Right ventricle myocardium inferior (tissue), 1 donor: ENCODE measurements around the gene CPOX. TPM values are rescaled to one million over a fixed set of nuclear protein-coding genes. Genes with fewer than 3 reads are reported as not detected.
"Not testable (repeated sequence)": the region's sequence is repeated elsewhere in the genome, so short reads cannot be mapped to it uniquely, and the experiment has no call there.

ENCODE experiments used
- ATAC-seq: fragments of 200-7000 bp; cut with Tn5 transposase; one replicate; pipeline ENCODE4 v1.9.1; 2020; ENCODE audit warnings: mild to moderate bottlenecking, moderate library complexity
- DNase-seq: peaks from one replicate; pipeline ENCODE4 v3.0.0; 2021; ENCODE audit errors: missing footprints
- intact Hi-C: fragments of 100-400 bp; cut with DNase I; formaldehyde crosslinking; loops from one replicate; pipeline ENCODE4 v1.11.0; 2022
- total RNA-seq: library from RNA; stranded (reverse); fragmentation: NEBNext Ultra II Directional; extraction: Animal tissue kit (Norgen Biotek cat#: 25700); gene quantifications from one replicate; pipeline ENCODE4 v1.2.1, GENCODE V29; 2021
- donor health status: DM: no; HTN: yes; CAD: no; lungs with severe emphysema.

CPOX gene
- total RNA-seq, 1 donor from 2014 or later, result 11.8 TPM

DNA sequence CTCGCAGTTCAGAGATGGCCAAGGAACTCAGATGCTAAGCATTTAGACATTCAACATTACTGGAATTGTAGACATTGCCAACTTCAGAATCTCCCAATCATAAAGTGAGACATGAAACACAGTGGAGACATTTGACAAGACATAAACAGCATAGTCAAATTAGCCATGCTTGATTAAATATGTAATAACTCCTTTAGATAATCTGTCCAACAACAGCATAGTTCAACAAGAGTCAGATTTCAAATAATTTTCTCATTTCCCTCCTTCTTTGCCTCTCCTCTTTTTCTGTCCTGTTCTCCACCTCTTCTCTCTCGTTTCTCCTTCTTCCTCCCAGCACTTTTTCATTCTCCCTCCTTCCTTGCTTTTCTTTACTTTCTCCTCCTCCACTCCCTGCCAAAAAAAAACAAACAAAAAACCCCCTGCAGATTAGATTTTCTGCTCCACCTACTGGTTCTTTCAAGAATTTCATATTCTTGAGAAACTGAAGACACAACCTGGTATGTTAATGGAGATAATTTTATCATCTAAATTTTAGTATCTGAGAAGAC lies 20.2 kb downstream of the CPOX start:
- ATAC-seq (no peak), DNase-seq (no peak)
- intact Hi-C loops, result no loop called here

DNA sequence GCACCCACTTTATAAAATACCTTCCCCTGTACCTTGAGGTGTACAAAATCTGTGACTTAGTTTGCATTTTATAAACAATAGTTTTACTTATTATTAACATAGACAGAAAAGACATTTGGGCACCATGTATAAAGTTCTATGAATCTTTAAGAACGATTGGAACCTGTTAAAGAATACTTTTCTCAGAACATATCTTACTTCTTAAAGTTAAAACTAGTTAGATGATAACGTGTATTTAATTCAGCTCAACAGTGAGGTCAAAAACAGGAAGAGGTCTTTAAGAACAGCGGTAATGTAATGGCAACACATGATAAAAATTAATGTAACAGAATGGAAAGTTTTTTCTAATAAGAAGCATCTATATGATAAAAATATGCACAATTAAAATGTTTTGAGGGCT lies 25.0 kb downstream of the CPOX start:
- intact Hi-C loops, result no loop called here
- no peak for DNase-seq
- ATAC-seq, result no peak

DNA sequence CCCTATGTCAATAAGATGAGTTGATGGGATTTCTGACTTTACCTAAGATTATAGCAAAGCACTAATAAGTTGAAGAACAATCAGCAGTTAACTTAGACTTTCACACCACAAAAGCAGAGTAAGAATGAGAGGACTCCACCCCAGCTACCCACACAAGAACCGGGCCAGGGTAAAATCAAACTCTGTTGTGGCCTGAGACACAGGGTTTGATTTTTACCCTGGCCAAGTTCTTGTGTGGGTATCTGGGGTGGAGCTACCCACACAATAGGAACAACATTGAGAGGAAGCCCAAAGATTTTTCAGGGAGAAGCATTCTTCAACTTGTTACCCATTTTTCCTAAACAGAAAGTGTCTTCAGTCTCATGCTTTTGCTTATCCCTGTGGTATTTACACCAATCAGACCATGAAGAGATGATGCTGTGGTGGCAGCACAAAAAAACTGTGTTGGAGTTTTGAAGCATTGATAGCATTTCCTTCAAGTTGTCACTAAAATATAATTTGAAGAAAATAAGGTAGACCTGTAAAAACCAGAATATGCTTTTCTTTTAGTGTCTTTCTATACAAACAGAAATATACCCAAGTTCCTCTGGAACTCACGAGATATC lies 25.6 kb downstream of the CPOX start:
- no peak for DNase-seq
- intact Hi-C loops, result no loop called here
- ATAC-seq, result no peak

DNA sequence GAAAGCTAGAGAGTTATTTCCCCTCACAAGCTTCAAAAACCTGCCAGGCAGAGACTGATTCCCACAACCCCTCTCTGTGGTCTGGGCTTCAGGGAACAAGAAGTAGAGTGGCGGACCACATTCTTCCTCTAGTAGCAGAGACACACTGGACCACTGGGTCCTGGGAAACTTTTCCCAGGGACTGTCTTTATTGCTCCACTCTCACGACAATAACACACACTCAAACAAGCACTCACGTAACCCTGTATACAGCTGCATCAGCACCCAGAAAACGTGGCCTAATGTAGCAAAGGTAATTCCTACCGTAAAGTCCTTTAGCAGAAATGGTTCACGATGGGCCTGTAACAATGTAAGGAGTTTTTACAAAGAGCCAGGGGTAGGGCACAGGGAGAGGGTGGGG lies 27.6 kb downstream of the CPOX start:
- ATAC-seq (no peak), DNase-seq (no peak)
- intact Hi-C loops, result no loop called here

DNA sequence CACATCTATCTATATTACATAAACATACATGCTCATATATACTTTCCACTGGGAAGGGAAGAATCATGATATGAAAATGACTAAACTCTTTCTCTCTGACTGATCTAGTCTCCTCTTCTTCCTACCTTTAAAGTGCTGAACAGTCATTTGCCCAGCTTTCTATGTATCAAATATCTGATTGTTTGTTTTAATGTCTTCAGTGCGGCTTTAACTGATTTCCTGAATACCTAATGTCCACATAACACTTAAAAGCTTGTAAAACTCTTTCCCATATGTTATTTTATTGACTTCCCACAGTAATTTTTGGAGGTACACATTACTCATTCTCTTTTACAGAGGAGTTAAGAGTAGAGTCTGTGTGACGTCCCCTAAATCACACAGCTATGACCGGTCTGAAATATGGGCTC lies 28.2 kb downstream of the CPOX start:
- DNase-seq, result no peak
- ATAC-seq, result no peak
- intact Hi-C loops, result no loop called here

DNA sequence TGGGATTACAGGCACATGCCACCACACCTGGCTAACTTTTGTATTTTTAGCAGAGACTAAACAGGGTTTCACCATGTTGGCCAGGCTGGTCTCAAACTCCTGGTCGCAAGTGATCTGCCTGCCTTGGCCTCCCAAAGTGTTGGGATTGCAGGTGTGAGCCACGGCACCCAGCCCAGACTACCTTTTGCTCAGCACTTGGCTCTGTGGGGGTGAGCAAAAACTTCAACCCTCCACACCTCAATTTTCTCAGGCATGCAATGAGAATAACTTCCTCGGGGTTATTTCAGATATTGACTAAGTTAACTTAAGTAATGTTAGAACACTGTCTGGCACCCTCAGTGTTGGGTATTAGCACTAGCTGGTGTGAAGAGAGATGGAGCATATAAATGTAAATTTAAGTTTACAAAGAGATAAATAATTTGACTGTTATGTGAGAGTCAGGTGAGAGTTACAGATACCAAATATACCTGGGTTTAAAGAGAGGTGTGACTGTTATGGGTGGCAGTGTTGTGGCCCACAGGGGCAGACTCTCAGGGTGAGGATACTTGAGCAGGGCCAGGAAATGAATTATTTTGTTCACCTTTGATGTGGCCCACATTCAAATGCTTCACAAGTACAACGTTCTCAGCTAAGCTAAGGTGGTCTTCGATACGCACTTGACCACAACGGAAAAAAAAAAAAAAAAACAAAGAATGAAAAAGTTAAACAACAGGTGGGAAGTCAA lies 29.0 kb downstream of the CPOX start:
- ATAC-seq, result no peak
- DNase-seq, result no peak
- intact Hi-C loops, result no loop called here

DNA sequence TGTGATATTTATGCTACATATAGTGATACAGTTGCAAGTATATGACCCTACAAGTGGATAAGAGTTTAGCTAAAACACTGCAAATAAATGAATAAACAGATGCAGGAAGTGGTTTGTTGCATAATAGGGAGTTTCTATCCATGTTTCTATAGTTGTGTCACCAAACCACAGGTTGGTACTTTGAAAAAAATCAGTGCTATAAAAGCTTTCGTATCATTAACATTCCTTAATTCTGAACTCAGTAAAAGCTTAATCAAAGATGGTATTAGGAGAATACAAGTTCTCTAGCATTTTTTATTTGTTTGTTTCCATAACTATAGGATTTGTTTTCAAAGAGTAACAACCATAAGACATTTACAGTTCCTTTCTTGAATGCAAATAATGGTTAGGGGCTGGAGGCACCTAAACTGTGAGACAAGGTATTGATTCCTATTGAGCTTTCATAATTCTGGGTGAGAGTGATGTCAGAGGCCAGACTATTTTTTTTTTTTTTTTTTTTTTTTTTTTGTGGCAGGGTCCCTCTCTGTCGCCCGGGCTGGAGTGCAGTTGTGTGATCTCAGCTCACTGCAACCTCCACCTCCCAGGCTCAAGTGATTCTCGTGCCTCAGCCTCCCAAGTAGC lies 29.6 kb downstream of the CPOX start:
- no peak for ATAC-seq
- intact Hi-C loops, result no loop called here
- no peak for DNase-seq

DNA sequence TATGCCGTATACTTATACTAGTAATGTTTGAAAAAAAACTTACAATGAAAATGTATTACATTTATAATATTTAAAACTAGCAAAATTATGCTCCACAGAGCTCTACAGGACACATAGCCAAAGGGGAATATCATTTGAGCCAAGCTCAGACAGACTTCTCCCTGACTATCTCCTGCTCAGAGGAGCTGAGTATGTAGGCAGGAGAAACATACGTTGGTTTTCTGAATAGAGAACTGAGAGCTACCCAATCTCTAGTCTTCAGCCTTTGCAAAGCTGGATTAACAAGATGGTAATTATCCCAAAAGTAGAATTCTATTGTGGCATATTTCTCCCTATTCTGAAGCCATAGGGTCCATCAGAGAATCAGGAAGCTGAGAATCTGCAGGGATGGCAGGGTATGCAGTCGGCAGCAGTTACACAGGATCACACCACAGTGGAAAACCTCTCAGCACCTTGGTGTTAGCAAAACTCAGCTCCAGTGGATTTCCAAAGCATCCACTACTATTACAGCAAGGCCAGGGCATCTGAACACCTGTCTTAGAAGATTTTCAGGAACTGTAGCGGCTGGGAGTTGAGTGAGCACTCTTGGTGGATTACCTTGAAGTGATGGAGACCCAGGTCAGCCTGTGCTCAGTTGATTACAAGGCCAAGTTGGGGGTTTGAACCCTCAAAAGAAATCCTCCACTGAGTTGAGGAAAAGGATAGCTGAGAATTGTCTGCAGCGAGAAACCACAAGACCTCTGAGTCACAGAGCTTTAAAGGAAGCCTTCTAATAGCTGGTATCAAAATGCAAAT lies 31.5 kb downstream of the CPOX start:
- no peak for DNase-seq
- intact Hi-C loops, result no loop called here
- ATAC-seq, result no peak

DNA sequence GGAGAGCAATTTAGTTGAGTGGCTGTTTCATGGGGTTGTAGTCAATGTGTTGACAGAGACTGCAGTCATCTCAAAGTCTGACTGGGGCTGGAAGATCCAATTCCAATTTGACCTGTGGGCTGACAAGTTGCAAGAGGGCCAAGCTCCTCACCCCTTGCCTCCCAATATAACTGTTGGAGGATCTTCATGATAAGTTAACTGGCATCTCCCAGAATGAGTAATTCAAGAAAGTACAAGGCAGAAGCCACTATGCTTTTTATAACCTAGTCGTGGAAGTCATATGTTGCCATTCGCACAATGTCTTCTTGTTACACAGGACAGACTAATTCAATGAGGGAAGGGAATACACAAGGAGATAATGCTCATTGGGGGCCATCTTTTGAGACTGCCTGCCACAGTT lies 32.5 kb downstream of the CPOX start:
- no peak for DNase-seq
- intact Hi-C loops, result no loop called here
- no peak for ATAC-seq

DNA sequence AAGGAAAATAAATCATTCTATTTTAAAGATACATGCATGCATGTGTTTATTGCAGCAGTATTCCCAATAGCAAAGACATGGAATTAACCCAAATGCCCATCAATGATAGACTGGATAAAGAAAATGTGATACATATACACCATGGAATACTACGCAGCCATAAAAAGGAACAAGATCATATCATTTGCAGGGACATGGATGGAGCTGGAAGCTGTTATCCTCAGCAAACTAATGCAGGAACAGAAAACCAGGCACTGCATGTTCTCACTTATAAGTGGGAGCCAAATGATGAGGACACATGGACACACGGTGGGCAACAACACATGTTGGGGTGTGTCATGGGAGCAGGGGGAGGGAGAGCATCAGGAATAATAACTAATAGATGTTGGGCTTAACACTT lies 33.6 kb downstream of the CPOX start:
- DNase-seq, intact Hi-C loops, ATAC-seq: not testable (repeated sequence)

DNA sequence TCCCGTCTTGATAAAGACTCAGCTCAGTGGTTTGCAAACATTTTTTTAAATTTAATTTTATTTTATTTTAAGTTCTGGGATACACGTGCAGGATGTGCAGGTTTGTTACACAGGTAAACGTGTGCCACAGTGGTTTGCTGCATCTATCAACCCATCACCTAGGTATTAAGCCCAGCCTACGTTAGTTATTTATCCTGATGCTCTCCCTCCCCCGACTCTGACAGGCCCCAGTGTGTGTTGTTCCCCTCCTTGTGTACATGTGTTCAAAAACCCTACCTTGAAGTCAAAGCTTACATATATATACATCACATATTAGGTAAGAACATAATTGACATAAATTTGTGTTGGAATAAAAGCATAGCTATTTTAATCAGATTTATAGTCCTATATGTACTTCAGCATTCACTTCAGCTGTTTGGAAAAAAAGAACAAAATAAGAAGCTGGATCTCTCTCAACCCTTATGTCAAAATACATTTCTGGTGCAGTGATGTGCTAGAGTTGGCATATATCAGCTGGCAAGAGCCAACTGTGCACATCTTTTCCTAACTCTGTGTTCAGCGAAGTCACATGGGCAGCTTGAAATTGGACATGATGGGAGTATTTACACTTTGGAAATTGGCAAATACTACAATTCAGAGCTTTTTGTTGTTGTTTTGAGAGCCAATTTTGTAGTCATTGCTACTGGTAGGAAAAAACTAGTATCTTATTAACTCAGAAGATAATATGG lies 35.1 kb downstream of the CPOX start:
- DNase-seq (no peak), ATAC-seq (no peak)
- intact Hi-C loops, result no loop called here

DNA sequence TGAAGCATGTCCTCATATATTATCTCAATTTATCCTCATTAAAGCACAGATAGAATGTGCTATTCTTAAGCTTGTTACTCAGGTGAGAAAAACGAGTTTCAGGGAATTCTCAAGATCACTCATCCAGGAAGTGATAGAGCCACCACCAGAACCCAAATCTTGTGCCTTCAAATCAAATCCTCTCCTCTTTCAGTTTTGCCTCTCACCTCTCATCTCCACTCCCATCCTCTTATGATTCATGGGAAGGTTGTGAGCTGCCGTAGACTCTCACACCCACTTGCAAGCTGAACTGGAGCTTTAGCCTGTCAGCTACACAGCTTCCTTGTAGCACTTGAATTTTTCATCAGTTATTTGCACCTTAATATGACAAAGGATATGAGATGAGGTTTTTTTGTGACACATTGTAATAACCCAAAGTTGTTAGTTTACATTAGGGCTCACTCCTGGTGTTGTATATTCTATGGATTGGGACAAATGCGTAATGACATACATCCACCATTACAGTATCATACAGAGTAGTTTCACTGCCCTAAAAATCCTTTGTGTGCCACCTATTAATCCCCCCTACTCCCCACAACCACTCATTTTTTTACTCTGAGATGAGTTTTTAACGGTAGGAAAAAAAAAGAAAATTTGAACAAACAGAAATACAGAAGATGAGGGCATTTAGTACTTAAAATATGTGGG lies 35.9 kb downstream of the CPOX start:
- DNase-seq (no peak), ATAC-seq (no peak)
- intact Hi-C loops, result no loop called here

DNA sequence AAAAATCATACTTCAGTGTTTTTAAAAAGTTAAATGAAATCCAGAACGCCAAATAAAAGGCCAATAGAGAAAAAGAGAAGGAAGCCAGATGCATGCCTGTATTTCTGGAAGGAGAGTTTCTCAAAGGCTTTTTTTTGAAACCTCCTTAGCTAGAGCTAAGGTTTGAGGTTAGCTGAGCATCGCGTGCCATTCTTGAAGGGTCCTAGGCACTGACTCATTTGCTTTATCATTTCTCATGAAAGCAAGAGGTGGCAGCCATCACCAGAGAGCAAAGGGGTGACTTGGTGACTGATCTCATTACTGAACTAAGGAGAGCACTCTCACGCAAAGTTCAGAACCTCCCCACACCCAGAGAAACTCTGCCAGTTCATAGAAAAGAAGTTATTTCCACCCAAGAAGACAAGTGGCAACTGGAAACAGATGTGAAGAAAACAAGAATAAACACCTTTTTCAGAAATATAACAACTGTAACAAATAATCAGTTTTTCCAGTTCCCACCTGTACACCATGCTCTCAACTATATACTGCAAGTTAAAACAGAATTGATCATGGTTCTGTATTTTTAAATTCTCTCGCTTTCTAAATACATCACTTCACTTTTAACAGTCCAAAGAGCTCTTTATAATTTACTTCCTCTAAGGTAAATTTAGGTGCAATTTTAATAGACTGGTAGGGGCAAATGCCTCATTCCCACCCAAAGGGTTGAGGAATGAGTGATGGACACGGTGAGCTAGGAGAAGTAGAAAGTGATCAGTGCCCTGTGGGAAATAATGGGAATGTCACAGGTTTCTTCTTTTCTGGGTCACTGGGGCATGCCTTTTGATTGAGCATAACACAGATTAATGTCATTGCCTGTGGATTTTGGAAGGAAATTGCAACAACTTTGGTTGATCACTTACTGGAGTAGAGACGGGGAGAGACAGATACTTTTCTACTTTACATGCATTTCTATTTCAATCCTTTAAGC lies 37.0 kb downstream of the CPOX start:
- intact Hi-C loops, result no loop called here
- ATAC-seq, result no peak
- no peak for DNase-seq

DNA sequence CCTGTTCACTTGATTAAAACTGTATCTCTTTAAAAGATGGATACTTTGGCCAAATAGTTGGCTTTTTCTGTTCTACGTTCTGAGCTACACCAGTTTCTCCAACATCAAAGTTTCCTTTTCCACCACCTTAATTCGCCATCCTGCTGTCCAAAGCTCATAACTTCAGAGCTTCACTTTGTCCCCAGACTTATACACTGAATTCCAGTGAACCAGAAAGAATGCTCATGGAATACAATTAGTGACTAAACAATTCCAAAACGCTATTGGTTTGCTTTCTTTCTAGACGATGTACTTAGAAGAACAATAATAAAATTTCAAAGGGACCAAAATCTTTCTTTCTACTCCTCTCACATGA lies 38.4 kb downstream of the CPOX start:
- ATAC-seq, result no peak
- intact Hi-C loops, result no loop called here
- DNase-seq, result no peak

DNA sequence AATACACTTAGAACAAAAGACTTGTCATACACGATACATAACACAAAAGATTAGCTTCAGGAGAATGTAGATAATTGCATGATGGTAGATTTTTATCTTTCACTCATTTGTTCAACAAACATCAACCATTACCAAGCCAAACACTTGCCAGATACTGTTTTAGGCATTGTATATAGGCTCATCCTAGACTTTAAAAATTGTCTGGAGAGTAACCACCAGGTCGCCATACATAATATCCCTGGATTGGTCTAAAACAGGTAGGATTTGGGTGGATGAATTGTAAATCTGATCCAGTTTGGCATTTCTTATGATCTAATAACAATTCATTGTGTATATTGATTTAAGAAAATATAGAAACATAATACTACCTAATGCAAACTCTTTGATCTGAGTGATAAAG lies 38.8 kb downstream of the CPOX start:
- intact Hi-C loops, result no loop called here
- DNase-seq (no peak), ATAC-seq (no peak)

DNA sequence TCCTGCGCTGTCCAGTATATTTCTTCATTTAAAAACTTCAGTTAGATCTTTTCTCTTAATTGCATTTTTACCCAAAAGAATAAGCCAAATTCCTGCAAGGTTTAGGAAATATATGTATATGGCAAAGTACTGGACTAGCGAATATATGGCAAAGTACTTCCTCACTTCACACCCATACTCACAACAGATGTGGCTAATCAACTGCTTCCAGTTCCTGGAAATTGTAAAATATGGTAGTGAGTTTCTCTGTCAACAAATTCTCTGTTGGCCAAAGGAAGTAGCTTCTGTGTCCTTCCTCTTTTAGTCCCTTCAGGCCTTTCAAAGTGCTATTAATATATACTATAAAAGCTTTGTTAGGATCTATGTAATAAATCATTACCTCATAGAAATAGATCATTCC lies 39.7 kb downstream of the CPOX start:
- intact Hi-C loops, result no loop called here
- peak; percentile 31 for ATAC-seq
- DNase-seq, result no peak

DNA sequence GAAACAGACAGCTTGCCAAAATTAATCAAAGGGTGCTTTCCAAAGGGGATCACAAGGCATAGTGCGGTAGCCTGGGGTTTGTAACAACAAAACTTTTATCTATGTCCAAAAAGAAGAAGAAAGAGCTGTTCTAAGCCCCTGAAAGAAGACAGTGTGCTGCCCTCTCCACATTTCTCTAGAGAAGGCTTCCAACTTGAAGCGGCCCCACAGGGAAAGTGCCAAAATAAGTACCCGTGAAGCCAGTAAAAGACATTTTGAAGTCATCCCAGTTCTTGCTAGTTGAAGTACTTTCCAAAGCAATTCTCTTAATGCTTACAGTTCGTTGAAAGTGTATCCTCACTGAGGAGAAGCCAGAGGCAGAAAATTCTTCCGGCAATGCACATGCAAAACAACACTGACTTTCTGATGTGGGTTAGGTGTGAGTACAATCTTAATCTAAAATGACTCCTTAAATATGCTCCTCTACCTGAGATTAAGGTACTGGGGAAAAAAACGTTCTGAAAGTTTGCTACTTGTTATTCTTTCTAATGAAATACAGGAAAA lies 40.3 kb downstream of the CPOX start:
- DNase-seq (no peak), ATAC-seq (no peak)
- intact Hi-C loops, result no loop called here
